ENCODE data around the gene BTBD6.

The BTBD6 gene

GRCh38 chr14:105210266-105211025 lies 37.9 kb upstream of the BTBD6 start:
- DNase-seq, result no peak

DNA sequence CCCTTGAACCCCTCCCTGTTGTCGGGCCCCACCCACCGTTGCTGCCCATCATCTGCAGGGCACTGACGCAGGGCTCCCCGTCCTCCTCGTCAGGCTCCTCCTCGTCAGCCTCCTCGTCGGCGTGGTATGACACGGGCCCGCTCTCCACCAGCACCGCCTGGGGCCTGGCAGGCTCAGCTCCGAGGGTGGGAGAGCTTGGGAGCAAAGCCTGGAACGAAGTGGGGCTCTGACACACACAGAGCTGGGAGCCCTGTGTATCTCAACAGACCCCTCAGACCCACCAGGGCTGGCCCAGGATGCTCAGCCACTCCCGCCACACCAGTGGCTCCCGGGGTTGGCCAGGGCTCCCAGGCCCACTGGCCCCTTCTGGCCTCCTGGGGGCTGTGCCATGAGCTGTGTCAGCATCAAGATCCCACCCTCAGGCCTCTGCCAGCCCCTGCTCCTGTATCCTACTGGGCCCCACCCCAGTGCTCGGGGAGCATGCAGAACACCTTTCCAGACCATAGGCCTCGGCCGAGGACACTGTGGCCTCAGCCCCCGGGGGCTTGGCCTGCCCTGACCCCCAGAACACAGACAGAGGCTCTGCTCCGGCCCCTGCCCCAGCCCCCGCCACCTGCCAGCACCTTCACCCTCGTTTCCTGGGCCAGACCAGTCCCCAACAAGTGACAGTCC lies 37.1 kb upstream of the BTBD6 start:
- DNase-seq, result no peak

DNA sequence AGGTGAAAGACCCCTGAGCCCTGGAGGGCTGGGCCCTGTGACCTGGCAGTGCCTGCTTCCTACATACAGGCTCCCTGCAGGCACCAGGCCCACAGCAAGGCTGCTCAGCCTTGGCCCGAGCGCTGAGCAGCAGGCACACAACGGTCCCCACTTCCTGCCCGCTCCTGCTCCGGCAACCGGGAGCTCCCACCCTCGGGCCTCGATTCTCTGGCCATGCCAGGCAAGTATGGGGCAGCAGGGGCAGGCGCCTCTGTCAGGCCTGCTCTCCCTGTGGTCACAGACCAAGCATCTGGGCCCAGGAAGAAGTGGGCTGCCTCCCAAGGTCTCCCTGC lies 36.6 kb upstream of the BTBD6 start:
- no peak for DNase-seq

GRCh38 chr14:105212541-105213300 lies 35.6 kb upstream of the BTBD6 start:
- DNase-seq, result no peak

GRCh38 chr14:105213361-105213760 lies 35.0 kb upstream of the BTBD6 start:
- DNase-seq, result no peak

DNA sequence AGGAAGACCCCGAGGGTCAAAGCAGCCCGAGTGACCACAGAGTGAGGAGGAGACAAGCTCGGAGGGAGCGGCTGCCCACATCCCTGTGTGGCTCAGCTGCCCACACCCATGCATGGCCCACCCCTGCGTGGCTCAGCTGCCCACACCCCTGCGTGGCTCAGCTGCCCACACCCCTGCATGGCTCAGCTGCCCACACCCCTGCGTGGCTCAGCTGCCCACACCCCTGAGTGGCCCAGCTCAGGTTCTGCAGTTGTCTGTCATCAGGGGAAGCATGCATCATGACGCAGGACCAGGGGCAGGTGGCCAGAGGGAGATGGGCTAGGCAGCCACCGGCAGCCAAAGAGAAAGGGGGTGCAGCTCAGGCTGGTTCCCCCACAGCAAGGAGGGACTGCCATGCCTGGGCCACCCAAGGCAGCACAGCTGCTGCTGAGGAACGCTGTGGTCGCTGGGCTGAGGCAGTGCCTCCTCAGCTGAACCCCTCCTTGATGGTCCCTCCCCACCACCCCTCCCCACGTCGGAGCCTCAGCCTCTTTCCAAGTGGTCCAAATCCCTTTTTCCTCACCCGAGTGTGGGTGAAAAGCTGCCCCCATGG lies 33.9 kb upstream of the BTBD6 start:
- no peak for DNase-seq

GRCh38 chr14:105215602-105216001 lies 32.7 kb upstream of the BTBD6 start:
- DNase-seq, result no peak

DNA sequence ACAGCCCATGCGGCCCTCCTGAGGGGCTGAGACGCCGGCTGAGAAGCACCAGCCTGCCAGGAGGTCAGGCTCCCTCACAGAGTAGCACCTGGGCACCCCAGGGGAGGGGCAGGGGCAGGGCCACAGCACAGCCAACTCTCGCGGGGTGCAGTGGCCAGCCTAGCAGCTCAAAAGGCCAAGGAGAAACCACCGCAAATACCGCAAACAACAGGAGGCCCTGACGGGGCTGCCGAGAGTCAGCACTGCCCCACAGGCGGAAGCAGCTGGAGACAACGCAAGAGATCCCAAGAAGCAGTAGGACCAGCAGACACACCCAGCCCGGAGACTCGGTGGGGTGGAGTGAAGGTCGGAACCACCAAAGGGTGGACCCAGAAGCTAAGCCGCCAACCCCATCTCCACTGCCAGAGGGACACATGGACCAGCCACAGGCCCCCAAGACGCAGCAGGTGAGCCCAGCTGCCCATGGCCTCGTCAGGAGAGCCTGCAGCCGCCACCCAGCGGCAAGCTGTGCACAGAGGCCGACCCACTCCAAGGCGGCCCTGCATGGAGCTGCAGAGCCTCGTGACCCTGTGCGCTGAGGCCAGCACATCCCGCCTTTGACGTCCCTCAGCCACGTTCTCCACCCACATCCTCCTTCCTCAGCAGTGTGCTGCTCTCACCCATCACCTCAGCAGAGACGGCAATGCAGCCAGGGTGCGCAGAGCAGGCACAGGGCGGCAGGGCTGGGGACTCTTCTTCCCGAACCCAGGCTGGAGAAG lies 31.7 kb upstream of the BTBD6 start:
- DNase-seq, result no peak

GRCh38 chr14:105217774-105218173 lies 30.6 kb upstream of the BTBD6 start:
- no peak for DNase-seq

DNA sequence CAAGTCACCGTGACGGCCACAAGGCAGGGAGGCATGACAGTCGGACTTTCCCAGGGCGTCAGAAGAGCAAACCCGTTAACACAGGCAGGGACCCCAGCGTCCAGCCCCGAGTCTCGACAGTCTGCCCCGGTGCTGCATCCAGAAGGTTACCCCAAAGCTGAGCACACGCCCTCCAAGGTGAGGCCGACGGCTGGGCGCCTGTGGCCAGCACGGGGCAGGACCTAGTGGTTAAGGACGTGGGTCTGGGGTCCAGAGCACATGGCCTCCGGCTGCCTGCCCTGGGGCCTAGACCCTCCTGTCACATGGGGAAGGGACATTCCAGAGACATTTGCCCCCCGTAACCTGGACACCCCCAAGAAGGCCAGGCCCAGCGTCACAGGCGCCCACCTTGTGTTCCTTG lies 29.7 kb upstream of the BTBD6 start:
- no peak for DNase-seq

- no peak for DNase-seq
These were observed 29.2 kb upstream of the BTBD6 start for GRCh38 chr14:105219043-105219612.

DNA sequence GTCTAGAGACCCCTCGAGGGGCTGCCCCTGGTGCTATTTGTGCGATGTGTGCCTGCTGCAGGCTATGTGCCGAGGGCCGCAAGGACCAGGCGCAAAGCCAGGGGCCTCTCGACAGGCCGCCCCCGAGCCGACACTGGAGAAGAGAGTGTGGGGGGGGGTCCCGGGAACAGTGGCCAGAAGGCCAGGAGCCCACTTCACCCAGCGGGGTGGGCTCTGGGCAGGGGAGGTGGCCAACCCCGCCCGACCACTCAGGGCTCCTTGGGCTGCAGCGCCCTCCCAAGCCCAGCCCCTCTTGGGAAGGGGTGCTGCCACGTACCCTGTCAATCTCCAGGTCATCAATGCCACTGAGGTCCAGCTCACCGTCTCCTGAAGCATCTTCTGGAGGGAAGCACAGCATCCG lies 28.6 kb upstream of the BTBD6 start:
- no peak for DNase-seq

- no peak for DNase-seq
These were observed 27.4 kb upstream of the BTBD6 start for GRCh38 chr14:105220699-105221597.

DNA sequence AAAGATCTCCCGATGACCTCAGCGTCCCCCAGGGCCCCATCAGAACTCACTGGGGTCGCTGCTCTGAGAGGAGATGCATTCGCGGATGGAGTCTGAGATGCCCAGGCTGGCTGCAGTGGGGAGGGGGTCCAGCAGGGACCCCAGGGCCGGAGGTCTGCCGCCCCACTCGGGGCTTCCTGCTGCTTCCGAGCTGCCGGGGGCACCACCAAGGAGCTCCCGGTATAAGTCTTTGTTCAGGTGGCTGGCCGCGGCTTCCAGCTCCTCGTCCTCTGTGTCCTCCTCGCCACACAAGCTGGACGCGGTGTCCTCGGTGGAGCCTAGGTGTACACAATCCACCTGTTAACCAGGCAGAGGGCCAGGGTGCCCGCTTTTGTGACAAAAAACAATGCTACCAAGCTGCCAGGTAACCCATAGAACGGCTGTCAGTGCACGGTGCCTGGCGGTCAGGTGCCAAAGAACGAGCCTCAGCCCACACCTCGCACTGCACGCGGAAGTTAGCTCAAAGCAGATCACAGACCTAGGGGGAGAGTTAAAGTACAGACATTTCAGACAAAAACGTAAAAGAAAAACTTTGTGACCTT lies 26.6 kb upstream of the BTBD6 start:
- no peak for DNase-seq

GRCh38 chr14:105223260-105223659 lies 25.1 kb upstream of the BTBD6 start:
- no peak for DNase-seq

- no peak for DNase-seq
These were observed 24.4 kb upstream of the BTBD6 start for GRCh38 chr14:105223770-105224544.

DNA sequence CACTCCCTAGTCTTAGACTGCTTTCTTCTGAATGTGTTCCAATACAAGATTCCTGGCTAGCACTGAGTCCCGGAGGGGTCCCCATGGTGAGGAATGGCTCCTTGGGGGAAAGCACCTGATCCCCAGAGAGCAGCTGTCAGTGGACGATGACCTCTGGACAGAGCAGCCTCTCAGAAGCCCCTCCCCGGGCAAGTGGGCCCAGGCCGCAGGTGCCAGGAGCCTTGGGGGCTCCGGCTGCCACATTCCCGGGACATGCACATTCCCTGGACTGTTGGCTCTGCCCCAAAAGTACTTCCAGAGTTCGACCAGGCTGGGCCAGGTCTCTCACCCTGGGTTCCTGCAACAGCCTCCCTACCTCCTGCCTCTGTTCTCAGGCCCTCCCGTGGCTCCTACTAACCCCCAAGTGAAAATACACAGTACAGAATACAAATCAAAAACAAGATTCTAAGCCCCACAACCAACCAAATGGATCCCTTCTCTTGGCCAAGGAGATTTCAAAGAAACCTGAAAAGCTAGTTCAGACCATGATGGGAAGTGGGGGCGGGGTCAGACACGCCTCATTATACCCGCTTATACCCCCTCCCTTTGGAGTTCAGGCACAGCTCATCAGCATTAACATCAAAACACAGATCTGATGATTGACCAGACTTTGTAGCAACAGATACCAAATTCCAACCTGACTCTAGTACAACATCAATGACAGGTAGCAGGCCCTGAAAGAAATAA lies 23.3 kb upstream of the BTBD6 start:
- no peak for DNase-seq

GRCh38 chr14:105226198-105226597 lies 22.1 kb upstream of the BTBD6 start:
- DNase-seq, result no peak

- no peak for DNase-seq
These were observed 21.0 kb upstream of the BTBD6 start for GRCh38 chr14:105227346-105227745.

Measured in right kidney (tissue), 1 donor.